ENCODE results near the gene SV2A.
"Not testable (repeated sequence)": the region's sequence is repeated elsewhere in the genome, so short reads cannot be mapped to it uniquely, and the experiment has no call there.

The SV2A gene, protein sequence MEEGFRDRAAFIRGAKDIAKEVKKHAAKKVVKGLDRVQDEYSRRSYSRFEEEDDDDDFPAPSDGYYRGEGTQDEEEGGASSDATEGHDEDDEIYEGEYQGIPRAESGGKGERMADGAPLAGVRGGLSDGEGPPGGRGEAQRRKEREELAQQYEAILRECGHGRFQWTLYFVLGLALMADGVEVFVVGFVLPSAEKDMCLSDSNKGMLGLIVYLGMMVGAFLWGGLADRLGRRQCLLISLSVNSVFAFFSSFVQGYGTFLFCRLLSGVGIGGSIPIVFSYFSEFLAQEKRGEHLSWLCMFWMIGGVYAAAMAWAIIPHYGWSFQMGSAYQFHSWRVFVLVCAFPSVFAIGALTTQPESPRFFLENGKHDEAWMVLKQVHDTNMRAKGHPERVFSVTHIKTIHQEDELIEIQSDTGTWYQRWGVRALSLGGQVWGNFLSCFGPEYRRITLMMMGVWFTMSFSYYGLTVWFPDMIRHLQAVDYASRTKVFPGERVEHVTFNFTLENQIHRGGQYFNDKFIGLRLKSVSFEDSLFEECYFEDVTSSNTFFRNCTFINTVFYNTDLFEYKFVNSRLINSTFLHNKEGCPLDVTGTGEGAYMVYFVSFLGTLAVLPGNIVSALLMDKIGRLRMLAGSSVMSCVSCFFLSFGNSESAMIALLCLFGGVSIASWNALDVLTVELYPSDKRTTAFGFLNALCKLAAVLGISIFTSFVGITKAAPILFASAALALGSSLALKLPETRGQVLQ

DNA sequence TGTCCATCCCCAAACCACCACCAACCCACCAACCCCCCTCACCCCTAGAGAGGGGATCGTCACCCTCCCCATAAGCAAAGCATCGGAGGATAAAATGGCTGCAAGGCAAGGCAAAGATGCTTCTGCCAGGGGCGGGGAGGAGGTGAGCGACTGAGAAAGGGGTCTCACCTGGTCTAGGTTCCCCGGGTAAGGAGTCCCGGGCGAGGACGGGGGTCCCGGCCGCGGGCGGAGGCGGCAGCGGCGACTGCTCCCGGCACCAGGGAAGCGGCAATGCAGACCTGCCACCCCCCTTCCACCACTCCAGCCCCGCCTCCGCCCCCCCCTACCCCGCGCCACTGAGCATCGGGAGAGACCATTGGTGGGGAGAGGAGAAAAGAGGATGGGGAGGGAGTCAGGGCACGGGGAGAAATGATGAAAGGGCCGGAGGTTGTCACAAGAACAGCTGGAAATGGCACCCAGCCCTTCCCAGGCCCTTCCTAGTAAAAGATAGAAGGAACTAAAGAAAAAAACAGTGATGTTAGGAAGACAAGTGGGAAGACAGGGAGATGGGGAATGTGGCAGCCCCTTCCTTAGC lies at the start of gene SV2A:
TSS of gene SV2A (minus strand) at position 274 of the 574 bp plus-strand sequence. CDS start 4,004 bp downstream, outside the sequence.
- DNase-seq: peak; percentile 46

DNA sequence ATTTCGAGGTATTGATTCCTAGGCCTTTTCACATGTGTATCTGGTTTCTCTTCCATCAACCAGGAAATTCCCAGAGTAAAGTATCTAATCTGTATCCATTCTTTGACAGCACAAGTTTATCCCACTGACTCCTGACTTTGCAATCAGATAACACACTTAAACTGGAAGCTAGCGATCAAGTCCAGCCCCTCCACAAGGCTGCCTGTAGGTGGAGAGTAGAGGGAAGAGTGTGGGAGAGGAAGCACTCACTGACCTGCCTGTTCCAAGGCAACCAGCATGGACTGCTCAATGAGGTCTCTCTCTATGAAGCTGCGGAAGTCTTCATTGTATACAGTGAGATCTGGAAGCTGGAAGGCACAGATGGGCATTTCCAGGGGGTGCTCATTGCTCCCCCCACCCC lies 49.4 kb upstream of the SV2A start:
- no peak for DNase-seq

DNA sequence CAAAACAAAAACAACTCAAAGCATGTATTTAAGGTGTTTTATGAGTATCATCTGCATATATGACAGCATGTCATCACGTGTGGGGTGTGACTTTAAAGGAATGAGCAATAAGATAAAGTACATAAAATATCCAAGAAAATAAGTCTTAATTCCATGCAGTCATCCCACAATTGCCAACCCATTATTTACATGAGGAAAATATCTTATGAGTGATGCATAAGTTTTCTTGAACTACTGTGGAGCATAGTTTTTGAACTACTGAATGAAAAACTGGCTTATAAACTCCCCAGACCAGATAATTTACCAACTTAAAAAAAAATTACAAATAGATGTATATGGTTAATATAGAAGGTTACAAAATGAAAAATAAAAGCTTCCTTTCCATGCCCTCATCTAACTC lies 48.8 kb upstream of the SV2A start:
- no peak for DNase-seq

DNA sequence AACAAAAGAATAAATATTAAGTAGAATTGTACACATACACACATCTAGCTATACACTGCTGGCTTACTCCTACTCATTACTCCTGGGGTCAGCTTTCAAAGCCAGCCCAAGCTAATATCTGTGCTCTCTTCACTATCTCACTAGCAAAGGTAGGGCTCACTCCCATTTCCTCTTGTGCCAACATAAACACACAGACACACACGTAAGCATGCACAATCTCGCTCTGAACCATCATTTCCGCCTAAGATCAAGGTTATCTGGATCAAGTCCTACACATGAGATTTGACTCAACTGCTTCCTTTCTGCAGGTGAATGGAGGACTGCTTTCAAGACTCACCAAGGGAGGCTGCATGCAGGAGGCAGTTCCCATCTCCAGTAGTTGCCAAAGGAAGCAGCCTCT lies 47.8 kb upstream of the SV2A start:
- no peak for DNase-seq

DNA sequence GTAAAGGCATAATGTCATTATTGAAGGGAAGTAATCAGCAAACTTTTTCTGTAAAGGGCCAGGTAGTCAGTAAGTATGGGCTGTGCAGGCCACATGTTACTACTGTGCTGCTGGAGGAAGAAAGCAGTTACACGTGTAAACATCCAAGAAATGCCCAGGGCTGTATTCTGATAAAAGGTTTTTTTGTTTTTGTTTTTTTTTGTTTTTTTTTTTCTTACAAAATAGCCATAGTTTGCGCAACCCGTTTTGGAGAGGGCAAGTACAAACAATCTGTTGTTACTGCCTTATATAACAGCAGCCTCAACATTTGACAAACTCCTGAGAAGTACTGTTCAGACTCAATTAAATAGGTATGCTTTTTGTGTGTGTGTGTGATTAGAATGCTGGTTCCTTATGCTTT lies 45.7 kb upstream of the SV2A start:
- no peak for DNase-seq

DNA sequence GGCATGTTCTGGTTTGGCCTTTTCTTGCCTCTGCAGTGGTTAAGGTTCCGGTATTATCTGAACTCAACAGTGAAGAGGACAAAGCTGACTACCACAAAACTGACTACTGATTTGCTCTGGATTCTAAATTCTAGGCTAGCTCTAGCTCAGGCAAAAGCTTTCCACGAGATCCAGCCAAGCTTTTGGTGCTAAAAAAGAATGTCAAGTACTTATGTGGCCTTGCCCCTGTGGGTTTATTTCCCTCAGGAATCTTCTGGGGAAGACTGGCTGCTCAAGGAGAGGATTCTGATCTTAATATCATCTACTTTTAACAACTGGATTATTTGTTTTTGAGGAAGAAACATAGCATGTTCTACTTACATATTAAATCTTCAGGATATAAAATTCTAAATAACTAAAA lies 45.1 kb upstream of the SV2A start:
- no peak for DNase-seq

DNA sequence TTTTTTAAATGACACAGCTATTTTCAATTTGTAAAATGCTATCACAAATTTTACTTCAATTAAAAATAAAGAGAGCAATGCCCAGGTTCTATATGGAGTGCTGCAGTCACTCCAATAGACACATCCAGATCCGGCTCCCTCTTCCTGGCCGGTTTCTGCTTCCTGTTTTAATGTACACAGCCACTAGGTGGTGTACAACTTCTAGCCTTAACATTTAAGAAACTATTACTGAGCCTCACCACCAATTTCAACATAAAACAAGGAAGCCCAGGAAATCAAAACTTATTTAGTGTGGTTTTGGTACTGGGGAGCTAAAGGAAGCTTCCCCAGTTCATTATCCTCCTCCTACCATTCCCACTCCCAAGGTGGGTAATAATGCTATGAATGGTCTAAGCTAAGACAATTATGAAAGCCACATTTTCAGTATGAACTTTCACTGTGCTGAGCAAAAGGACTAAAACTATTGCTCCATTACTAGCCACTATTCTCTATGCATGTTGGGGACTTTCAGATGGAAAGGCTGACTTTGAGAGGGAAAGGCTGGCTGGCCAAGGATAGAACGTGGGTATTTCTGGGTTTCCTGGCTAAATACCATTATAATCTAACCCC lies 44.5 kb upstream of the SV2A start:
- peak; percentile 31 for DNase-seq

DNA sequence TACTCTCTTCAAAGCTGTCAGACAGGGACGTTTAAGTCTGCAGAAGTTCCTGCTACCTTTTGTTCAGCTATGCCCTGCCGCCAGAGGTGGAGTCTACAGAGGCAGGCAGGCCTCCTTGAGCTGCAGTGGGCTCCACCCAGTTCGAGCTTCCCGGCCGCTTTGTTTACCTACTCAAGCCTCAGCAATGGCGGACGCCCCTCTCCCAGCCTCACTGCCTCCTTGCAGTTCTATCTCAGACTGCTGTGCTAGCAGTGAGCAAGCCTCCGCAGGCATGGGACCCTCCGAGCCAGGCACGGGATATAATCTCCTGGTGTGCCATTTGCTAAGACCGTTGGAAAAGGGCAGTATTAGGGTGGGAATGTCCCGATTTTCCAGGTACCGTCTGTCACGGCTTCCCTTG lies 39.9 kb upstream of the SV2A start:
- DNase-seq: not testable (repeated sequence)

DNA sequence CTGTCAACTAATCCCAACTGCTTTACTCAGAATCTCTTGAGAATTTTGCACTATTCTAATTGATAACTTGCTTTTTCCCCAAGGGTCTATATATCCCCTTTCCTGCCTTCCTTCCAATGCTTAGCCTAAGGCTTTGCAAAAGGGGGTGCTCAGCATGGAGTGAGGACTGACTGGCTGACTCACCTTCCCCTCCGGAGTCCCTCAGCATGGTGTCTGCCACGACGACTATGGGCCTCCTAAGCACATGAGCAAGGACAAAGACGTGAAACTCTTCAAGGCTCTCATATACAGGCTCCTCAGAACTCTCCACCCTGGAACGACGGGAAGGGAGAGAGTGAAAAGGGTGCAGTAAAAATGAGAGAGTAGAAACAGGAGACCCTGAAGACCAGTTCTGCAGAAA lies 32.3 kb upstream of the SV2A start:
- DNase-seq: no peak

DNA sequence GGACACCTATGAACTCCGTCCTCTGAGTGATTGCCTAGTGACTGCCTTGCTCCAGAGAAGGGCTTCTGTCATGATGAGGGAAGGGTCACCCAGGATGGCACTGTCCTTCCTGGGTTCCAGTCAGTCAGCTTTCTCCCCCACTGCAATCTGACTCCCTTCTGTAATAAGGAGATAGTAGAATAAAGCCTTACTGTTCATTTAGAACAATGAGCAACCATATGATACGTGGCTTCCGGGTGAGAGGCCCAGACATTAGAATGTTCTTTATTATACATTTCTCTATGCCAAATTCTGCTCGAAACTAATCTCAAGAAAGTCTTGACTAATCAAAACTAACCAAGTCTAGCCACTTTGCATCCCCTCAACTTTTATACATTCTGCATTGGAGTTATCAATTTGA lies 27.6 kb upstream of the SV2A start:
- DNase-seq: no peak

DNA sequence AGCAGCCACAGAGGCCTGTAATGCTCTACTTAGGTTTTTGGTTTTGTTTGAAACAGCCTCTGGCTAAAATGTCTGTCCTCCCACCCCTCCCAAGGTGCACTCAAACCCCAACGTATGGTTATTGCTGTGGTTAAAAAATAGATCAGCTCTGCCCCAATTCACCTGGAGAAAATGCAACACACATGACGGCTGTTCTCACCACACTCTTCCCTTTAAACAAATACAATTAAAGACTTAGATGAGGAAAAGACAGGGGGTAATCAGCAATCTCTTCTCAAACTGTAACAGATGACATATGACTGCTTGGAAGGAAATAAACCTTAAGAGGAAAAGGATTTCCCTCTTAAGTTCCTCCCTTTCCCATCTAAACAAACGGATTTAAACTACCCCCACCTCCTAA lies 25.2 kb upstream of the SV2A start:
- no peak for DNase-seq

DNA sequence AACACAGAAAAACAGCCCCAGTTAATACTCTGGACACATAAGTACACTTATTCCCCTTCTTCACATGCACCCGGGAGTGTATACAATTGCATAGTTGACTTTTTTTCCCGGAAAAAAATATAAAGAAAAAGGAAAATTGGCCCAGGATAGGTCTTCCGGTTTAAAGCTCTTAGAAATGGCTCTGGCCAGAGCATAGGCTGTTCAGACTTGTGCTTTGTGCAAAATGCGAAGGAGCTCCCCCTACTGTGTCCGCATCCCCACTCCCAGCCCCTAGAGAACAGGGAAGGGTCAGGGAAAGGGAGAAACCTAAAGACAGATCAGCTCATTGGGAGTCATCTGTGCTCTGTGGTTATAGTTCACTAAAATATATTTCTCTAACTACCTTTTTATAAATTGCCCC lies 24.6 kb upstream of the SV2A start:
- DNase-seq: no peak

DNA sequence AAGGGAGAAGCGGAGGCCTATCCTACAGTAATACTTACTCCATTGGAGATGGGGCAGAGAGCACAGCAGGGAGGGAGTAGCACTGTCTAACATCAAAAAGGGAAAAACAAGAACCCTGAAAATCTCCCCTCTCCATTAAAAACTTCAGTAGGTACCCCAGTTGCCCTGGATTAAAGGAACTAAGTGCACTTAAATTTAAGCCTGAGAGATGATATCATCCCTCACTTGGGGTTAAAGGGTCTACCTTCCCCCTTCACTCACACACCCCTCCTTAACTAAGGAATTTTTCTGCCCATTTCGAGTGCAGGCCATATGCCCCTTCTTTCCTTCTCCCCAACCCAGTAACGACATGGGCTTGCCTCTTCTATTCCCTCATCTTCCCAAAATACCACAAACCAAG lies 22.8 kb upstream of the SV2A start:
- no peak for DNase-seq

DNA sequence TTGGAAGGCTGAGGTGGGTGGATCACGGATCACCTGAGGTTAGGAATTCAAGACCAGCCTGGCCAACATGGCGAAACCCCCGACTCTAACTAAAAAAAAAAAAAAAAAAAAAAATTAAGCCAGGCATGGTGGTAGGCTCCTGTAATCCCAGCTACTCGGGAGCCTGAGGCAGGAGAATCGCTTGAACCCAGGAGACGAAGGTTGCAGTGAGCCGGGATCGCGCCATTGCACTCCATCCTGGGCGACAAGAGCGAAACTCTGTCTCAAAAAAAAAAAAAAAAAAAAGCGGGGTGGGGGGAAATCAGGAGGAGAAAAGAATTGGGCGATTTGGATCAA lies 21.0 kb upstream of the SV2A start:
- DNase-seq: not testable (repeated sequence)

DNA sequence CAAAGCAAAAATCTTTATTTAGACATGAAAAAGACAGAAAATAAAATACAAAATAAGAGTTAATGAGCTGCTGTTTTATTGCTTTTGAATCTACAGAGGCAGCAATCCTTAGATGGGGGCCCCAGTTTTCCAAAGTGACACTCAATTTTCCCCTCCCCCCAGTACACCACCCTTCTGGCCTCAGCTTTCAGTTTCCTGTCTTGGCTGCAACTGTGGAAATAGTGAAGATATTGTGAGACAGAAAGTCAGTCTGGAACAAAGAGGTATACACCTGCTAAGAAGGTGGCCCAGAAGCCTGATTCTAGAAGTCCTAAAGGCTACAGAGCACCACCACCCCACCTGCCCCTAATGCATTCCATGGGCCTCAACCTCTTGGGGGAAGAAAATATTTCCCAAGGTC lies 20.1 kb upstream of the SV2A start:
- DNase-seq: no peak

DNA sequence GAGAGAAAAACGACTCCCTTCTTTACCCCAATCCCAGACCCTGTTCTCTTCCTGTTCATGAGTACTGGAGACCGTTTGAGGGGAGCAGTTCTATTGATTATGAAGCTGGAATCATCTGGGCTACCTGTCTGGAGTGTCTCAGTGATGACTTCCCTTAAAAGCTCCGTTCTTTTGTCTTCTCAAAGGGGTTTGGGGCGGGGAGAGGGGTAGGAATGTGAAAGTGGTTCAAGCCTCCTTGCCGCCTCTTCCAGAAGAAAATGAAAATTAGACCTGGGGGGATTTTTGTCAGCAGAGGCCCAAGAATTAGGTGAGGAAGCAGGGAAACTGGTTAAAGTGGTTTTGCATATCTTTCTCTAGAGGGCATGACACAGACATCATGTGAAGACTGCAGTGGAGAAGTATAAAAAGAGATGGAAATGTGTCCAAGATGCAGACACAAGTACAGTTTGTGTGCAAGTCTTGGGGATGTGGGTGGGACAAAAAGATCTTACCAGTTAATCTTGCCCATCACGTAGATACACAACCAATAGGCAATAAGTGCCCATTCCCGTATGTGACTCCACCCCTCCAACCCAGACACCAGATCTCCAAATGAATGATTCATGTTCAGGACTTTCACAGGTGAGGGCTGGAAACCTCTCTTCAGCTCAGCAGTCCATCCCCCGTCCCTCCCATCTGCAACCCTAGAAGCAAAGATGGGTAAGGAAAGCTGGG lies 19.5 kb upstream of the SV2A start:
- no peak for DNase-seq

DNA sequence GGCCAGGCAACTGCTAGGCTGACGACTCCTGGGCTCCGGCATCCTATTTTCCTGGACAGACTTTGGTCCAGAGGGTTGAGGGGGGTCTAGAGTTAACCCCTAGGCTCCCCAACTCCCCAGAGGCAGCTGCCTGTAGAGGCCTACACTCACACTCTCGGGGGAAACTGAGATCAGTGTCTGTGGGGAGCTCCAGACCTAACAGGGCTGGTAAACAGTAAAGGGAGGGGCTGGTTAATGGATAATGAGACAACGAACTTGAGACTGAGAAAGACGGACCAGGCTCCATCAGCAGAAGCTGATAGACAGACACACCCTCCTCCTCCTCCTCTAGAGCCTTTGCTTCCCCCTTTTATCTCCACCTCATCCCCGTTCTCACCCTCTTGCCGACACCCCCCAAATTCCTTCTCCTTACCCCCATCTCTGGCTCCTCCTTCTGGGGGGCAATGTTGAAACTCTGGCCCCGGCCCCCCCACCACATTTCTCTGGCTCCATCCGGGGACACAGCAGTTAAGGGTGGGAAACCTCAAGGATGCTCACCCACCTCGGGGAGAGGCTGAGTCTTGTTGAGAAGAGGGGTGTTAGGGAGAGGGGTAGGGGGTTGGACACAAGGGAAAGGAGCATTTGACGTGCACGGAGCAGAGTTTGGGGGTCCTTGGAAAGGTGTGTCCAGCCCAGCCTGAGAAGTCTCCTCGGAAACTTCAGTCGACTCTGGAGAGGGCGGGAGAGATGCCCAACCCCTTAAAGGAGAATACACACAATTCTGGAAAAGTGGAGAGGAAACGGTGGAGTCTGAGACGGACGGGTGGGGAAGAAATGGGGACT lies 18.7 kb upstream of the SV2A start, which contains the start of gene MTMR11:
TSS of gene MTMR11 (minus strand) at position 710 of the 822 bp plus-strand sequence. CDS start at position 478, 232 bp downstream.
- DNase-seq: no peak

DNA sequence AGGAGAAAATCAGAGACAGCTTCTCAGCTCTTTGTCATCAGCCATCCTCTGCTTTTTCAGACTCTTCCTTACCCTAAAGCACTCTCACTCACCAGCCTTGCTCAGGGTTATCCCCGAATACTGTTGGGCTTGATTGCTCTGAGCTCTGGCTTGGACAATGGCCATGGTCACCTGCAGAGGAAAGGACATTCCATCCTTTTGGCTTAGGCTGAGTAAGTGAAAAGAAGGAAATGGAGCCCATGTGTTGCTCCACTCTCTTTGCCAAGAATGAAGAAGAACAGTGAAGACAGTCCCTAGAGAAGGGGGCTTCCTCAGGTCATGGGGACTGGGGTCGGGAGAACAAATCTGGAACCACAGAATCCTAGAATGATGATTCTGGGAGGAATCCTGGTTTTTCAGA lies 16.7 kb upstream of the SV2A start:
- no peak for DNase-seq

DNA sequence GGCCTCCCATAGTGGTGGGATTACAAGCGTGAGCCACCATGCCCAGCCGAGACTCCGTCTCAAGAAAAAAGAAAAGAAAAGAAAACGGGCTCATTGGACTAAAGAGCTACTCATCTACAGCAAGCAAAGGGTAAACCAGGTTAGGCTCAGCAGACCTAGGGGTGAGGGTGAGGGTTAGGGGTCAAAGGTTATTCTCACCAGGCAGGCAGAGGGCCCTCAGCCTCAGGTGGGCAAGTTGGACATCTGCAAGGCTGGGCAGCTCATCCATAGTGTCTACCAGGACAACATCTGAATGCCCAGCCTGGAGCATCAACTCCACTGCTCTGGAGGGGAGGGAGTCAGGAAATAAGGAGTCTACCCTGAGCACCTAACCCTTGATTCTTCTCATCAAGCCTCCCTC lies 15.6 kb upstream of the SV2A start:
- DNase-seq: no peak

DNA sequence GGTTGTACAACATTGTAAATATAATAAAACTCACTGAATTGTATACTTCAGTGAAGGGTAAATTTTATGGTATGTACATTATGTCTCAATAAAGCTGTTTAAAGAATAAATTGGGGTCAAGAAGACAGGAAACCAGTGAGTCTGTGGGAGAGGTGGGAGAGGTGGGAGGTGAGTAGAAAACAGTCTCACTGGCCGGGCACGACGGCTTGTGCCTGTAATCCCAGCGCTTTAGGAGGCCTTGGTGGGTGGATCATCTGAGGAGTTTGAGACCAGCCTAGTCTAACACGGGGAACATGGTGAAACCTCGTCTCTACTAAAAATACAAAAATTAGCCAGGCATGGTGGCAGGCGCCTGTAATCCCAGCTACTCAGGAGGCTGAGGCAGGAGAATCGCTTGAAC lies 14.8 kb upstream of the SV2A start:
- DNase-seq: no peak

DNA sequence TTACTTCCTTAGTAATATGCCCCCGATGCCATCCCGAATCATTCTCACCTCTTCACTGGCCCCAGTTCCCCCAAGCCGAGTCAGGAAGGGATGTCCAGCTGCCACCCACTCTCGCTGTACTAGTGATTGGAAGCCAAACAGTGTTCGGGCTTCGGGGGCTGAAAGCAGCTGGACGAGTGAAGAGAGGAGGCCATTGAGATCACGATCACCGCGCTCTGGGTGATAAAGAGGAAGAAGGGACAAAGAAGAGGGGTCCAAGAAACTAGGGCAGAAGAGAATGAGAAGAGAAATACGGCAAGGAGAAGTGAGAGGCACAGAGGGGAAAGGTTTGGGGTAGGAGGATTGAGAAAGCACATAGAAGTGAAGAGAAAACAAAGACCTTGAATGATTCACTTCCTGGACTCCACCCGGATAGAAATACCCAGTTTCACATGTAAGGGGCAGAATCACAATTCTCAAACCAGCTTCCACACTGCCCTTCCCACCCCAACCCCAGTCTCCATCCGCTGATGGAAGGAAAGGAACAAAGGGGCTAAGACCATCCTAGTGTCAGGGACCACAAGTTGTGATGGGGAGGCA lies 13.7 kb upstream of the SV2A start:
- no peak for DNase-seq

DNA sequence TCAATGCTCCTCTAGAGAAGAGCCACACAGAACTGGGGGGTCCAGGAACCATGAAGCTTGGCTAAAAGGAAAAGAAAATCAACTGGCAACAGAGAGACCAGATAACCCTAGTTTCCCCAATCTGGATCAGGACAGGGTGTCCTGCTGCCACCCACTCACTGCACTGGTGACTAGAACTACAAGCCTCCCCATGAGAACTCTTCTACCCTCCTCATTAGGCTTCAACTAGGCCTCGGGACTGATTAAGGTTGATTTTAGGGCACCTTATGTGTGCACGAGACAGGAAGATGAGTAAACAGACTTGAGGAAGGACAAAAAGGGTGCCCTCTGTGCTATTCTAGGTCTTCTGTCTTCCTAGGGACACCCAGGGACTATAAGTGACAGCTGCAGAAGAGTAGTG lies 12.2 kb upstream of the SV2A start:
- no peak for DNase-seq
